Activated naive CD4-positive, alpha-beta T cell (primary cell): ENCODE data around the gene LEUTX.
"Not testable (repeated sequence)": the region's sequence is repeated elsewhere in the genome, so short reads cannot be mapped to it uniquely, and the experiment has no call there.

Source experiments
- DNase-seq, 4 experiments: peaks; one replicate each; lab custom pipeline; 2025; lab: John Stamatoyannopoulos, UW

LEUTX gene

DNA sequence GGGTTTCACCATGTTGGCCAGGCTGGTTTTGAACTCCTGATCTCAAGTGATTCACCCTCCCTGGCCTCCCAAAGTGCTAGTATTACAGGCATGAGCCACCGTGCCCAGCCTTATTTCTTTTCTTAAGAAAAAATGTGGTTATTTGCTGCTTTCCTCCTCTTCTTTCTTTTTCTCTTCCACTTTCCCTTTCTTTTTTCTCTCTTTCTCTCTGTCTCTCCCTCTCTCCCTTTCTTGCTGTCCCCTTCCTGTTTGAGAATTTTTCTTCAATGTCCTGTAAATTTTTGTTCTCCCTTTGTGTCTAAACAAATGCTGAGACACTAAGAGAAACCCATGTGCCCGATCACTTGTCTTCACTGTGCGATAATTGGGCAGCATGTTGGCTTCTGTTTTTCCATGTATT, 2.2 kb downstream of the LEUTX start:
- DNase-seq, result no peak

DNA sequence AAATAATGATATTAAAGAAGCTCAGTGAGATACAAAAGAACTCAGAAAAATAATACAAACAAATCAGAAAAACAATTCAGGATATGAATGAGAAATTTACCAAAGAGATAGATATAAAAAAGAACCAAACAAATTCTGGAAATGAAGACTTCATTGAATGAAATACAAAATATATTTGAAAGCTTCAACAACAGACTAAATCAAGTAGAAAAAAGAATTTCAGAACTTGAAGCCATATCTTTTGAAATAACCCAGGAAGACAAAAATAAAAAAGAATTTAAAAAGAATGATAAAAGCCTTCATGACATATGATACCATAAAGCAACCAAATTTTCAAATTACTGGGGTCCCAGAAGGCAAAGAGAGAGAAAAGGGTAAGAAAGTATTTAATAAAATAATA, 9.6 kb downstream of the LEUTX start:
- DNase-seq, result no peak

DNA sequence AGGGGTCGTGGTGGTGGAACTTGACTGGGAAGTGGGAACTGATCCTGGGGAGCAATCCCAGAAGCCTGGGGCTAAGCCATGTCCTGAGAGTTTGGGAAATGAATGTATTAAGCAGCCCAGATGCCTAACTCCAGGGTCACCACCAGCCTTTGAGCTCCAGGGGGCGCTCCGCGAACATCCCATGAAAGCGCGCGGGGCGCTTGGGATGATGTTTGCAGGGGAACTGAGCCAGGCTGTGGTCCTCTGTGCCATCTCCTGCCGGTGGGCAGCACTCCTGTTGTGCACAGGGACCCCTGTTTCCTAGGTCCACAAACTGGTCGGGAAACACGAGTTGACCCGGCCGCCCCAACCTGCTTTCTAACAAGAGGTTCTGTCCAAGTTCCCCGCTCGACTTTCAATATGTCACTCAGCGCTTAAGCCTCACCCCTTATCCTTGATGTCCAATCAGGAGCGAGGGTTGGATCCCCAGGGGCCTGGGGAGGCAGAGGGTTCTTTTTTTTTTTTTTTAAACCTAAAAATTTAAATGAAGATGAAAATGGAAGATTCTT, 14.4 kb downstream of the LEUTX start:
- DNase-seq, result peak; percentile 41 to 66 (median 58)

DNA sequence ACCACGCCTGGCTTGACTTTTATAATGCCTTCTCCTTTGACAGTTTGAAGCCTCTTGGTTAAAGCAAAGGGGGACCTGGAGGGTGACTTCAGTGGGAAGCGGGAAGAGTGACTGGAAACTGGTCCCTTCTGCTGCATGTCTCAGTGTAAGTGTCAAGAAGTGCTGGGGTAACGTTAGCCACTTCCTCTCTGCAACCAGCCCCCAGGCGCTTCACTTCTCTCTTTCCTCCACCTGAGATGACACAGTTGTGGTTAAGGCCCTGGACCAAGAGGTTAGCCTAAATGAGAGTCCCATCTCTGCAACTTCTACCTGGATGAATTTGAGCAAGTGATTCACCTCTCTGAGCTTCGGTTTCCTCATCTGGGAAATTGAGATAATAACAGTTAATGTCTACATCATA, 16.3 kb downstream of the LEUTX start:
- no peak for DNase-seq

DNA sequence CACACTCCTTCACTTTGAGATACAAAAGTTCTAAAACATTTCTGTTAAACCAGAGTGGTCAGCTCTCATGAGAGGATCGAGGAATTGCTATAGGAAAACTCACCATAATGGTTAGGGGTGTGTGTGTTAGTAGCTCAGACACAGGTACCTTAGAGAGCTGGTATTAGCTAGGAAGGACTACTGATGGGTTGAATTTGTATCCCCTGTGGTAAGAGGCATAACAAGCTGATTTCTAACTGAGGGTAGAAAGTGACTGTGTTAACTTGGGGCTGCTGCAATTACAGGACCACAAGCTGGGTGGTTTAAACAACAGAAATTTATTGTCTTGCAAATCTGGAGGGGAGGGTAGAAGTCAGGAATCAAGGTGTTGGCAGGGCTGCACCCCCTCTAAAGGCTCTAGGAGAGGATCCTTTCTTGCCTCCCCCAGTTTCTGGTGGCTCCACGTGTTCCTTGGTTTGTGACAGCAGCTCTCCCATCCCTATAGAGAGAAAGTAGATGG, 17.4 kb downstream of the LEUTX start:
- no peak for DNase-seq

DNA sequence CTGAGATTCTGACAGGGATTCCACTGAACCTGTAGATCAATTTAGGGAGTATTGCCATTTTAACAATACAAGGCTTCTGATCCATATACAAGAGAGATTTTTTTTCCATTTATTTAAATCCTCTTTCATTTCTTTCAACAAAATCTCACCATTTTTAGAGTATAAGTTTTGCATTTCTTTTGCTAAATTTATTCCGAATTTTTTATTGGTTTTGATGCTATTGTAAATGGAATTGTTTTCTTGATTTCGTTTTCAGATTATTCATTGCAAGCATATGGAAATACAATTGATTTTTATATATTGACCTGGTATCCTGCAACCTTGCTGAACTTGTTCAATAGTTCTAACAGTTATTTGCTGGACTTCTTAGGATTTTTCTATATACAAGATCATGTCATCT, 18.4 kb downstream of the LEUTX start:
- DNase-seq, result no peak

DNA sequence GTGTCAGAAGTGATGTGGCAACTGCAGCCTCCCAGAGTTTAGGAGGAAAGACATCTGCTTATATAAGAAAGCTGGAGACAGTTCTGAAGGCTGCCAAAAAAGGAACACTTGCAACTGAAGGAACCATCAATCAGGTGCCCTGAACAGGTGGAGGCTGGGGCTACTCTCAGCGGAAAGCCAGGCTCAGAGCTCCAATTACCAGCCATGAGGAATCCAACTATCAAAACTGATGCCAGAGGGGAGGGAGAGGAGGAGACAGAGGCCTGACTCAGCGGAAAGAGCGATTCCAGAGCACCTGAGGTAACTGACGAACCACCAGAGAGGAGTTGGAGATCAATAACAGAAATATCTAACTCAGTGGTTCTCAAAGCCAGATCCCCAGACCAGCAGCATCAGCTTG, 24.3 kb downstream of the LEUTX start:
- no peak for DNase-seq

DNA sequence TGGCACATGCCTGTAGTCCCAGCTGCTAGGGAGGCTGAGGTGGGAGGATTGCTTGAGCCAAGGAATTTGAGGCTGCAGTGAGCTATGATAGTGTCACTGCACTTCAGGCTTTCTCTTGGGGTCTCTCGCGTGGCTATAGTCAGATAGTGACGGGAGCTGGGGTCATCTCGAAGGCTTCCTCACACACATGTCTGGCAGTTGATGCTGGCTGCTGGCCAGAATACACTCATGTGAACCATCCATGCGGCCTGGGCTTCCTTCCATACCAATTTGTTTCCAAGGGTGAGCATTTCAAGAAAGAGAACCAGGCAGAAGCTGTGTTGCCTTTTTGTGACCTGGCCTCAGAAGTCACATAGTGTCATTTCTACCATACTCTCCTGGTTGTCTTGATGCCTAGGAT, 26.4 kb downstream of the LEUTX start:
- DNase-seq, result no peak

DNA sequence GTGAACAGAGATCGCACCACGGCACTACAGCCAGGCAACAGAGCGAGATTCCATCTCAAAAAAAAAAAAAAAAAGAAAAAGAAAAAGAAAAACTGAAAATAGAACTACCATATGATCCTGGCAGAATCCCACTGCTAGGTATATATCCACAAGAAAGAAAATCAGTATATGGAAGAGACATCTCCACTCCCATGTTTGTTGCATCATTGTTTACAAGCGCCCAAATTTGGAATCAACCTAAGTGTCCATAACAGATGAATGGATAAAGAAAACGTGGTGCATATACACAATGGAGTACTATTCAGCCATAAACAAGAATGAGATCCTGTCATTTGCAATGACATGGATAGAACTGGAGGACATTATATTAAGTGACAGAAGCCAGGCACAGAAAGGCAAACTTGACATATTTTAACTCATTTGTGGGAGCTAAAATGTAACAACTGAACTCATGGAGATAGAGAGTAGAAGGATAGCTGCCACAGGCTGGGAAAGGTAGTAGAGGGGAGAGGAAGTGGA, 29.3 kb downstream of the LEUTX start:
- no peak for DNase-seq

DNA sequence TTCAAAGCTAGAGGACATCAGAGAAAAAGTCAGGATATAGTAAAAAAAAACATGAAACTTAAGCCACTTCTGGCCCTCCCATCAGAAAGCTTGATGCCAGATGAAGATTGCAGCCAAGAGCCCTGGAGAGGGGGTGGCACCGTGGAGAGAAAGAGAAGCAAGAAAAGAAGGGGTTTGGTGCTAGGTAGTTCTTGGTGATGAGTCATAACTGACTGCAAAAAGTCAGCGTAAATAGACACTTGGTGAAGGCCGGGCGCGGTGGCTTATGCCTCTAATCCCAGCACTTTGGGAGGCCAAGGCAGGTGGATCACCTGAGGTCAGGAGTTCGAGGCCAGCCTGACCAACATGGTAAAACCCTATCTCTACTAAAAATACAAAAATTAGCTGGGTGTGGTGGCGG, 30.0 kb downstream of the LEUTX start:
- not testable (repeated sequence) for DNase-seq

DNA sequence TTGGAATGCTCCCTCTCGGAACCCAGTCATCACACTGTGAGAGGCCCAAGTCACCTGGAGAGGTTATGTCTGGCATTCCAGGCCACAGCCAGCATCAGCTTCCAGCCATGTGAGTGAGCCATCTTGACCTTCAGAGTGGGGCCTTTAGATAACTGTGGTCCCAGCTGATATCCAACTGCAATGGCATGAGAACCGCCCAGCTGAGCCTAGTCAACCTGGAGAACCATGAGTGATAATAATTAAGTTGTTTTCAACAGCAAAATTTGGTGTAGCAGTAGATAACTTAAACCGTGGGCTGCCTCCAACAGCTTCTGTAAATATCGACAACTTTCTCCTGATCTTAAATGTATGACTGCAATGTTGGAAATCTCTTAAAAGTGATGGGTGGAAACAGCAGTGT, 30.7 kb downstream of the LEUTX start:
- DNase-seq, result no peak

DNA sequence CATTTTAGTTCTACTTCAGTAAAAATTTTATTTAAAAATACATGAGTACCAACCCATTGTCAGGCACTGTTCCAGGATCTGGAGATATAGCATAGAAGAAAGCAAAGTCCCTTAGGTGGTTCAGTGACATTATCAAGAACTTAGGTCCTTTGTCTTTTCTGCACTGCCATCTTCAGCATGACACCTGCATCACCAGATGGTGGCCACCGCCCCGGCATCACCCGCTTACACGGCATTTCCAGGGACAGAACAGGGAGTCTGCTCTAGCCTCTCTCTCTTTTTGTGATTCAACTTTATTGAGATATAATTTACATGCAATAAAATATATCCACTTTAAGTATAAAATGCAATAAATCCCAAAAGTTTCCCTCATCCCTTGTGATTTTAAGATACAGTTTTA, 31.8 kb downstream of the LEUTX start:
- no peak for DNase-seq

DNA sequence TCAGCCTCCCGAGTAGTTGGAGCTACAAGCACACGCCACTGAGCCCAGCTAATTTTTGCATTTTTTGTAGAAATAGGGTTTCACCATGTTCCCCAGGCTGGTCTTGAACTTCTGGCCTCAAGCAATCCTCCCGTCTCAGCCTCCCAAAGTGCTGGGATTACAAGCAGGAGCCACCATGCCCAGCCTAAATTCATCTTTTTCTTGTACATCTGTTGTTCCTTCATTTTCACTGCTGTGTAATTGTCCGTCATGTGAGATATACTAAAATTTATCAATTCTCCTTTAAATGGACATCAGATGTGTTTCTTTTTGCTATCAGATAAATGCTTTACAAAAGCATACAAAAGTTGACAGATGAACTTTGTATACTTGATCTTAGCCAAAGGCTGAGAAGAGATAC, 32.4 kb downstream of the LEUTX start:
- DNase-seq, result no peak

DNA sequence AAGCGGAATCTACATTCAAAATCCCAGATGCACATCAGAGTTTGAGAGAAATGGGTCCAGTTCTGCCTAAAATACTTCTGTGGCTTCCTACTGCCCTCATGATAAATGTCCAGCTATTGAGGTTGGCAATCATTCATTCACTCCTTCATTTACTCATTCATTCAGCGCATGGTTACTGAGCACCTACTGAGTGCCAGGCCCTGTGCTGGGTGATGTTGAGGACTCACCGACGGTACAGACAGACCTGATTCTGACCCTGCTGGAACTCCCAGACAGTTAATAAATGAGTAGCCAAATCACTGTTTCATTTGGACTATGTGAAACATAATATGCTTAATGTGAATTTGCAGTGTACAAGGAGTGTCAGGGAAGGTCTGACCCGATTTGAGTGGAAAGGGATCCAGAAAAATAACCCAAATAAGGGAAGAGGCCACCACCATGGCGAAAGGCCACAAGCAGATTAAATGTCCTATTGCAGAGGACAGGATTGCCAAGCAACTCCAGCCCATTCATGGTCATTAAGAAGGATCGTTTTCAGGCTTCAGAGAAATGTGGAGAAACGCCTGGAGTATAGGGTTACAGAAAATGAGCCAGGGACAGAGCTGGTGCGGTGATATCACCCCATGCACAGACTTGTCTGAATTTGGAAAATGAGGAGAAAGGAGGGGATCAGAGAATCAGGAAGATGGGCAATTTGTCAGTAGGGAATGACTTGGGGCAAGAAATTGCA, 34.8 kb downstream of the LEUTX start:
- DNase-seq, result no peak

DNA sequence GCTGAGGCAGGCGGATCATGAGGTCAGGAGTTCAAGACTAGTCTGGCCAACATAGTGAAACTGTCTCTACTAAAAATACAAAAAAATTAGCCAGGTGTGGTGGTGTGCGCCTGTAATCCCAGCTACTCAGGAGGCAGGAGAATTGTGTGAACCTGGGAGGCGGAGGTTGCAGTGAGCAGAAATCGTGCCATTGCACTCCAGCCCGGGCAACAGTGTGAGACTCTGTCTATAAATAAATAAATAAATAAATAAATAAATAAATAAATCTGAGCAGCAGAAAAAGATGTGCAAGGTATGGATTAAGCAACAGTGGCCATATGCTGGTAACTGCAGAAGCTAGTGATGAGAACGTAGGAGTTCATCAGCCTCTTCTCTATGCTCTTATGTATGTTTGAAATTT, 35.5 kb downstream of the LEUTX start:
- not testable (repeated sequence) for DNase-seq

DNA sequence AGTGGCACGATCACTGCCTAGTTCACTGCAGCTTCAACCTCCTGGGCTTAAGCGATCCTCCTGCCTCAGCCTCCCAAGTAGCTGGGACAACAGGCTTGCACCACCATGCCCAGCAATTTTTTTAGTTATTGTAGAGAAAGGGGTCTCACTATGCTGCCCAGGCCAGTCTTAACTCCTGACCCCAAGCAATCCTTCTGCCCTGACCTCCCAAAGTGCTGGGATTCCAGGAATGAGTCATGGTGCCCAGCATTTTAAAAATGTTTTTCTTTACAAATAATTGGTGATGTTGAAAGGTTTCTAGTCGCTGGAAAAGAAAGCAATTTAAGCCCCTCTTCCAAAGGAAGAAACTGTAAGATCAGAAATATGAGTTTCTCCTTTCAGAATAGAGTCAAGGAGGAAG, 35.9 kb downstream of the LEUTX start:
- no peak for DNase-seq

DNA sequence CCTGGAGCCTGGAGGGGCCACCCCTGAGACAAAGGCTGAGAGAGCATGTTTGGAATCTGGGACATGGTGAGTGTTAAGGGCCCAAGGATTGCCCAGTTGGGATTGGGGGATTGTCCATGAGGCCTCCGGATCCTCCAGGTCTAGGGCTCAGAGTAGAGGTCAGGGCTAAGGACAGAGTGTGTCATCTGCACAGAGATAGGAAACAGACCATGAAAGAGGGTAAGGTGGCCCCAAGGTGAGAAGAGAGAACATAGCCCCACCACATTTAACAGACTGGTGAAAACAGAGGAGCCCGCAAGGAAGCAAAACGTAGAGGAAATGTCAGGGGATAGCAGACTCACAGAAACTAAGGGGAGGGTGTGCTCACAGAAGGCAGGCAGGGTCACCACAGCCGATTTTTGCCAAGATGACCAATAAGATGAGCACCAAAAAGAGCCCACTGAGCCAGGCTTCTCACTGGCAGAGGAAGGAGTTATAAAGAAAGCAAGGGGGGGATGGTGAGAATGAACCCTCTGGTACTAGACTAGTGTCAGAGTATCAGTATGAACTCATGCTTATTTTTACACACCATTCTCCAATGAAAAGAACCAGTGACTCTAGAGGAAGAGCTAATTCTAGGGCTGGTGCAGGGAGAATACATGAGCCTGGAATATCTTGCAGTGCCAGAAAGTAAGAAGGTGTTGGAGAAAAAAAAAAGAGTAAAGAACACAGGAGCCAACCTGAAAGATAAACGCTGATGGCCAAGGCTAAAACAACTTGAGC, 37.8 kb downstream of the LEUTX start:
- no peak for DNase-seq

DNA sequence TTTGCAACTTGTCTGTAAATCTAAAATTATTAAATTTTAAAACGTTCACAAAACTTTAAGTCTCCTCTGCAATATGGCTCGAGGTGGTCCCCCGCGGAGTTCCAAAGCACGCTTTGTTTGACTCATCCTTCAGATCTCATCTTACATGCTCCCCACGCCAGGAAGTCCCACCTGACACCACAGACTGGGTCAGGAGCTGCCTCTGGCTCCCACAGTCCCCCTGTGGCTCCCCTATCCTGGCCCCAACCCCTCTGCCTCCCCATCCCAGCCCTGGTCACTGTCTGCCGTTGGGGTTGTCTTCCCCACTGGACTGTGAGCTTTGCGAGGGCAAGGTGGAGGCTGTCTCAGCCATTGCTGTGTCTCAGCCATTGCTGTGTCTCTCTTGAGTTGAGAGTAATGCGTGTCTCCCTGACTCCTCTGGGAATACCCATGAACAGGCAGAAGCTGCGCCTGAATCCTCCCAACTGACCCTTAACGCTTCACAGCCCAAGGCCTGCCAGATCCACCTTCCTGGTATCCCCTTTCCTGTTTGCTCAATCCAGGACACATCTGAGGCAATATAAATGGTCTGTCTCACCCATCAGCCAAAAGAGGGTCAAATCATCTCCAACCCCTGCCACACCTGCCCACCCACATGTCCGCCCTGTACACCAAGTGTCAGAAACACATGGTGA, 39.4 kb downstream of the LEUTX start:
- no peak for DNase-seq

DNA sequence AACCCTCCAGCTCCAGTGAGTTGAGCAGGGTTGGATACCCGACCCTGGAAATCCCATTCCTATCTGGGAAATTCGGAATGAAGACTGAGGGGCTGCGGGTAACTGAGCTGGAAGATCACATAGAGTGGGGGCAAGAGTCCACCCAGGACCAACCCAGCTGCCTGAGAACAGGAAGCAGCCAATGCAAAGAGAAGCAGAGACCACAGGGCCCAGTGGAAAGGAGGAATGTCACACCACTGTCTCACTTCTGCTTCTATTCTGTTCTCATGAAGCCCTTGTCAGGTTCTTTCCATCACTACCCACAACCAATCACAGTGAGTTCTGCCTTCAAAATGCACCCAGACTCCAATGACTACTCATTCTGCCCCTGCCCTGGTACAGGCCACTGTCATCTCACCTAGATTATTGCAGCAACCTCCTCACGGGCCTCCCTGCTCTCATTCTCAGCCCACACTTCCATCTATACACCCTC, 40.0 kb downstream of the LEUTX start:
- no peak for DNase-seq

DNA sequence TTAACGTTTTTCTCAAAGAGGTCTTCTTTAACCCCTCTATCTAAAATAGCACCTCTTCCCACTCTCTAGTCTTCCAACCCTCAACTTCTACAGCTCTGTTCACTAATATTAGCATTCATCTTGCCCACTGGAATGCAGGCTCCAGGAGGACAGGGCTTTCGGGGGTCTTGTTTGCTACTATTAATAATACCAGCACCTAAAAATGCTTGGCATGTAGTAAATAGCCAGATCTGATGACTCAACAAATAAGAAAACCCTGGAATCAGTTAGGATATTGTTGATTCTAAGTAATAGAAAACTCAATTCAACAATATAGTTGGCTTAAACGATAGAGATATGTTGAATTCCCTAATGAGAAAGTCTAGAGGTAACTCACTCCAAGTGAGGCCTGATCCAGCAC, 41.1 kb downstream of the LEUTX start:
- no peak for DNase-seq

DNA sequence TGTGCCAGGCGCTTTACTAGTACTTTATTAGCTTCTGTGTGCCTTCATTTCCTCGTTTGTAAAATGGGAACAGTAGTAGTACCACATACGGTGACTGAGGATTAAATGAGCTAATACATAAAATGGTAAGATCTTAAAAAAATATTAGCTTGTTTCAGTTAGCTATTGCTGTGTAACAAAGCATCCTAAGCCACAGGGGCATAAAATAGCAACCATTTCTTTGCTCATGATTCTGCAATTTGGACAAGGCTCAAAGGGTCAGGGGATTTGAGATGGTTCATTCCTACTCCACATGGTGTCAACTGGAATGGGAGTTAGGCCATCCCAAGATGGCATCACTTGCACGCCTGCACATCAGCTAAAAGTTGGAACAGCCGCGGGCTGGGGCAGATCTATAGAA, 42.0 kb downstream of the LEUTX start:
- no peak for DNase-seq

DNA sequence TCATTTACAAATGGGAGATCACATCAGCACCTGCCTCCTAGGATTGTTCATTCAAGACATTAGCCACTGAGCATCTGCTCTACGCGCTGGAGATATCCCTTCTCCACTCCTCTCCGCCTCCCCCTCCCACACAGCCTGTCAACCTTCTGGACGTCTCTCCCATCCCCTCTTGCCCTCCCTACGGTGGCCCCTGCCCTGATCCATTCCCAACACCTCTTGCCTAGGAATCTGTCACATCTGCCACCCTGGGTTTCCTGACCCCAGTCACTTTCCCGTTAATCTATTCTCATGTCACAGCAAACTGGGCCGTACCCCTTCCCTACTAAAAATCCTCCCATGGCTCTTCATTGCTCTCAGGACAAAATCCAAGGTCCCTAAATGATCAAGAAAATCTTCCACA, 45.0 kb downstream of the LEUTX start:
- DNase-seq, result no peak
